SK-N-SH treated with all-trans-retinoic acid at 6 μM for 48 hours (cell line): Measurements from ENCODE around the gene SAXO1.
A peak's percentile ranks its signal among the peaks of the same experiment; 100 is the strongest.

ENCODE experiments used
- ATAC-seq: fragments of 200-7000 bp; cut with Tn5 transposase; 3 replicates; pipeline ENCODE4 v1.9.1; 2020; ENCODE audit warnings: mild to moderate bottlenecking, moderate library complexity
- ARNTL ChIP-seq: fragments of 450-650 bp; formaldehyde crosslinking; IDR thresholded peaks from 2 replicates; pipeline ENCODE4 v1.5.0; 2020; ENCODE audit warnings: low read depth, mild to moderate bottlenecking, moderate library complexity, borderline replicate concordance
- BACH2 ChIP-seq: fragments of 250-450 bp; sonication (Bioruptor Pico); IDR thresholded peaks from 2 replicates; pipeline ENCODE4 v1.9.0; 2021; ENCODE audit warnings: mild to moderate bottlenecking, borderline replicate concordance
- CSDC2 ChIP-seq: fragments of 250-450 bp; sonication (Bioruptor Pico); IDR thresholded peaks from 2 replicates; pipeline ENCODE4 v1.5.0; 2020; ENCODE audit warnings: mild to moderate bottlenecking, moderate library complexity
- ESRRG ChIP-seq: fragments of 250-450 bp; sonication (Bioruptor Pico); IDR thresholded peaks from 2 replicates; pipeline ENCODE4 v1.6.1; 2021; ENCODE audit warnings: mild to moderate bottlenecking
- GLIS3 ChIP-seq: fragments of 250-450 bp; sonication (Bioruptor Pico); IDR thresholded peaks from 2 replicates; pipeline ENCODE4 v1.5.0; 2020; ENCODE audit warnings: mild to moderate bottlenecking, moderate library complexity
- ISL1 ChIP-seq: fragments of 250-450 bp; sonication (Bioruptor Pico); IDR thresholded peaks from 2 replicates; pipeline ENCODE4 v2.1.2; 2022; ENCODE audit warnings: mild to moderate bottlenecking, moderate library complexity
- OSR1 ChIP-seq: fragments of 250-450 bp; sonication (Bioruptor Pico); IDR thresholded peaks from 2 replicates; pipeline ENCODE4 v1.8.0; 2022; ENCODE audit warnings: moderate library complexity, mild to moderate bottlenecking, inconsistent platforms
- PPARA ChIP-seq: fragments of 250-450 bp; sonication (Bioruptor Pico); IDR thresholded peaks from 2 replicates; pipeline ENCODE4 v1.5.0; 2020; ENCODE audit warnings: mild to moderate bottlenecking, borderline replicate concordance
- RARB ChIP-seq: fragments of 250-450 bp; sonication (Bioruptor Pico); IDR thresholded peaks from 2 replicates; pipeline ENCODE4 v1.8.0; 2021; ENCODE audit warnings: mild to moderate bottlenecking, moderate library complexity
- SNAI2 ChIP-seq: fragments of 250-450 bp; sonication (Bioruptor Pico); IDR thresholded peaks from 2 replicates; pipeline ENCODE4 v1.5.0; 2020; ENCODE audit warnings: mild to moderate bottlenecking, moderate library complexity
- TCF4 ChIP-seq: fragments of 250-450 bp; sonication (Bioruptor Pico); IDR thresholded peaks from 2 replicates; pipeline ENCODE4 v1.8.0; 2021; ENCODE audit warnings: mild to moderate bottlenecking, moderate library complexity, borderline replicate concordance
- TOX ChIP-seq: fragments of 250-450 bp; sonication (Bioruptor Pico); IDR thresholded peaks from 2 replicates; pipeline ENCODE4 v1.8.0; 2021; ENCODE audit warnings: mild to moderate bottlenecking, moderate library complexity, borderline replicate concordance
- ZC3H10 ChIP-seq: fragments of 250-450 bp; sonication (Bioruptor Pico); IDR thresholded peaks from 2 replicates; pipeline ENCODE4 v1.5.1; 2021; ENCODE audit warnings: mild to moderate bottlenecking, moderate library complexity
- ZFP3 ChIP-seq: fragments of 250-450 bp; sonication (Bioruptor Pico); IDR thresholded peaks from 2 replicates; pipeline ENCODE4 v1.5.0; 2020; ENCODE audit warnings: mild to moderate bottlenecking, moderate library complexity
- ZFP30 ChIP-seq: fragments of 450-650 bp; formaldehyde crosslinking; IDR thresholded peaks from 2 replicates; pipeline ENCODE4 v1.5.0; 2022; ENCODE audit warnings: mild to moderate bottlenecking, moderate library complexity
- ZNF565 ChIP-seq: fragments of 450-650 bp; formaldehyde crosslinking; conservative IDR thresholded peaks from 2 replicates; pipeline ENCODE4 v1.5.0; 2020; ENCODE audit warnings: low read depth, mild to moderate bottlenecking, moderate library complexity
- ZNF70 ChIP-seq: fragments of 450-650 bp; formaldehyde crosslinking; IDR thresholded peaks from 2 replicates; pipeline ENCODE4 v1.5.0; 2020; ENCODE audit warnings: mild to moderate bottlenecking, moderate library complexity
- ZNF8 ChIP-seq: fragments of 450-650 bp; formaldehyde crosslinking; IDR thresholded peaks from 2 replicates; pipeline ENCODE4 v1.5.0; 2020; ENCODE audit warnings: mild to moderate bottlenecking, moderate library complexity
- TF ChIP-seq, protein P1 (sequence below): fragments of 250-450 bp; sonication (Bioruptor Pico); IDR thresholded peaks from 2 replicates; pipeline ENCODE4 v1.8.0; 2020; ENCODE audit warnings: mild to moderate bottlenecking, moderate library complexity, borderline replicate concordance
- TF ChIP-seq, protein P2 (sequence below): fragments of 250-450 bp; sonication (Bioruptor Pico); IDR thresholded peaks from 2 replicates; pipeline ENCODE4 v1.5.1; 2021; ENCODE audit warnings: mild to moderate bottlenecking, moderate library complexity
- TF ChIP-seq, protein P3 (sequence below): fragments of 250-450 bp; sonication (Bioruptor Pico); IDR thresholded peaks from 2 replicates; pipeline ENCODE4 v1.5.1; 2020; ENCODE audit warnings: low read depth, mild to moderate bottlenecking, moderate library complexity

Gene SAXO1

DNA sequence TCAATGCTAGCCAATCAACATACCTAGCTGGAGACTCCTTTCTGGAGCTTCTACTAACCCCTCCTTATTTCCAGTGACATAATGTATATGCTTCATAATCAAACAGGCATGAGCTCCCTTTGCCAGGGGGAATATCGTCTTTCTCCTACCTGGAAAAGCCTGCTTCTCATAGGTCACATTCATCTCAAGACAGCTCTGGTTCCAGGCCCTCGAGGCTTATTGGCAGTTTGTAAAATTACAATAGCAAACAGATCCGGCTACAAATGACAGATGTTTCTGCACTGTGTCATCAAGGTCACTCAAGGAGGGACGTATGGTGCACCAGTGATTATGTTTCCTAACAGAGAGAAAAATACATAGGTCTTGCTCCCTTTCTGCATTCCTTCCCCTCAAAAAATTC is 140.0 kb downstream of the SAXO1 start:
- no peak for ATAC-seq
- TF ChIP-seq TCF4 (CRISPR knock-in tag): no peak
- TF ChIP-seq, all 23 proteins: peak for 0

DNA sequence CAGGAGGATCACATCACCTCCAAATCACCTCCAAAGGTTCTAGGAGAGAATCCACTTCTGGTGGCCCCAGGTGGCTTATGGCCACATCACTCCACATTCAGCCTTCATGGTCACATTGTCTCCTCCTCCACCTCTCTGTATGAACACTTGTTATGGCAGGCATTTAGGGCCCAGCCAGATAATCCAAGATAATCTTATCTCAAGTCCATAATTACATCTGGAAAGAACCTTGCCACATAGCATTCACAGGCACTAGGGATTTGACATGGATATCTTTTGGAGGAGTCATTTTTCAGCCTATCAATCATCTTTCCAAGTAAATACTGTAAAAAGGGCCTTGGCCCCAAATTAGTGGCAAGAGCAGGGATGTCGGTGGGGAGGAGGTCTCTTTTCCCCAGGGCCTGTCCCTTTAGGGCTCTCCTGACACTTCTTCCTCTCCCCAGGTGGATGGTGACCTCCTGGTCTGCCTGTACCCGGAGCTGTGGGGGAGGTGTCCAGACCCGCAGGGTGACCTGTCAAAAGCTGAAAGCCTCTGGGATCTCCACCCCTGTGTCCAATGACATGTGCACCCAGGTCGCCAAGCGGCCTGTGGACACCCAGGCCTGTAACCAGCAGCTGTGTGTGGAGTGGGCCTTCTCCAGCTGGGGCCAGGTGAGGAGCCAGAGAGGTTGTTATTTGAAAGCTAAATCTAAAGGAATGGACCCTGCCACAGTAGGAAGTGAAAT is 140.9 kb downstream of the SAXO1 start:
- no peak for TF ChIP-seq ISL1
- TF ChIP-seq ARNTL: no peak
- TF ChIP-seq ZNF8: no peak
- TF ChIP-seq GLIS3 (CRISPR knock-in tag): no peak
- TF ChIP-seq ESRRG (CRISPR knock-in tag): no peak
- no peak for TF ChIP-seq SNAI2
- no peak for TF ChIP-seq BACH2 (CRISPR knock-in tag)
- TF ChIP-seq OSR1 (CRISPR knock-in tag): no peak
- TF ChIP-seq, protein P1, sequence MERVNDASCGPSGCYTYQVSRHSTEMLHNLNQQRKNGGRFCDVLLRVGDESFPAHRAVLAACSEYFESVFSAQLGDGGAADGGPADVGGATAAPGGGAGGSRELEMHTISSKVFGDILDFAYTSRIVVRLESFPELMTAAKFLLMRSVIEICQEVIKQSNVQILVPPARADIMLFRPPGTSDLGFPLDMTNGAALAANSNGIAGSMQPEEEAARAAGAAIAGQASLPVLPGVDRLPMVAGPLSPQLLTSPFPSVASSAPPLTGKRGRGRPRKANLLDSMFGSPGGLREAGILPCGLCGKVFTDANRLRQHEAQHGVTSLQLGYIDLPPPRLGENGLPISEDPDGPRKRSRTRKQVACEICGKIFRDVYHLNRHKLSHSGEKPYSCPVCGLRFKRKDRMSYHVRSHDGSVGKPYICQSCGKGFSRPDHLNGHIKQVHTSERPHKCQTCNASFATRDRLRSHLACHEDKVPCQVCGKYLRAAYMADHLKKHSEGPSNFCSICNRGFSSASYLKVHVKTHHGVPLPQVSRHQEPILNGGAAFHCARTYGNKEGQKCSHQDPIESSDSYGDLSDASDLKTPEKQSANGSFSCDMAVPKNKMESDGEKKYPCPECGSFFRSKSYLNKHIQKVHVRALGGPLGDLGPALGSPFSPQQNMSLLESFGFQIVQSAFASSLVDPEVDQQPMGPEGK (CRISPR knock-in tag): no peak
- TF ChIP-seq CSDC2: no peak
- TF ChIP-seq, protein P2, sequence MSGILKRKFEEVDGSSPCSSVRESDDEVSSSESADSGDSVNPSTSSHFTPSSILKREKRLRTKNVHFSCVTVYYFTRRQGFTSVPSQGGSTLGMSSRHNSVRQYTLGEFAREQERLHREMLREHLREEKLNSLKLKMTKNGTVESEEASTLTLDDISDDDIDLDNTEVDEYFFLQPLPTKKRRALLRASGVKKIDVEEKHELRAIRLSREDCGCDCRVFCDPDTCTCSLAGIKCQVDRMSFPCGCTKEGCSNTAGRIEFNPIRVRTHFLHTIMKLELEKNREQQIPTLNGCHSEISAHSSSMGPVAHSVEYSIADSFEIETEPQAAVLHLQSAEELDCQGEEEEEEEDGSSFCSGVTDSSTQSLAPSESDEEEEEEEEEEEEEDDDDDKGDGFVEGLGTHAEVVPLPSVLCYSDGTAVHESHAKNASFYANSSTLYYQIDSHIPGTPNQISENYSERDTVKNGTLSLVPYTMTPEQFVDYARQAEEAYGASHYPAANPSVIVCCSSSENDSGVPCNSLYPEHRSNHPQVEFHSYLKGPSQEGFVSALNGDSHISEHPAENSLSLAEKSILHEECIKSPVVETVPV (CRISPR knock-in tag): no peak
- TF ChIP-seq ZNF565 (CRISPR knock-in tag): no peak
- ATAC-seq: no peak

DNA sequence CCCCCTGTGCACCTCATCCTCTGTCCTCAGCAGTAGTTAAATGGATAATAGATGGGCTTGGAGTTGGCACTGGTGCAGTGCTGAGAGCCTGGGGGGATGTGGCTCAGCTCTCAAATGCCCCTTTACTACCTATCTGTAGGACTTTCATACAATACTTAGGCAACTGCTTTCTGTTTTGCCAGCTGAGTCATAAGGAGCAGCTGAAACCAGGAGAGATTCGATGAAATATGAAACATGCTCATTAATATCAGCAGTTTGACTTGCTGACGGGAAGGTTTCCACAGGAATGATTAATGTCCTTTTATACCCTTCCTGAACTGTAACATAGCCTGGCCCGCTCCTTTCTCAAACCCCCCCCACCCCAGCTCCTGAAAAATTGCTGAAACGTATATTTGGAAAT is 142.6 kb downstream of the SAXO1 start:
- peak; percentile 89 for ATAC-seq
- TF ChIP-seq SNAI2: no peak
- peak; percentile 40; the same call in 1 of the 2 replicates for TF ChIP-seq TOX

DNA sequence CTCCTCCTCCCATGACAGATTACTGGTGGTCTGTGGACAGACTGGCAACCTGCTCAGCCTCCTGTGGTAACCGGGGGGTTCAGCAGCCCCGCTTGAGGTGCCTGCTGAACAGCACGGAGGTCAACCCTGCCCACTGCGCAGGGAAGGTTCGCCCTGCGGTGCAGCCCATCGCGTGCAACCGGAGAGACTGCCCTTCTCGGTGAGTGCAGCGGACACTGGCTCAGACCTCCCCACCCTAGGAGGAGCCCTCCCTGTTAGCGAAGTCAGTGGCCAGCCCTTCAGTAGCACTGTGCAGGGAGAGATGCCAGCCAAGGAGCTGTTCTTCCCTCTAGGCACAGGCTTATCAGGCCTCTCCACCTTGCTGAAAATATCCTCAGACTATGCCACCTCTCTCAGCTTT is 143.5 kb downstream of the SAXO1 start:
- TF ChIP-seq ARNTL: no peak
- no peak for TF ChIP-seq ZFP3 (CRISPR knock-in tag)
- no peak for TF ChIP-seq ZNF70 (CRISPR knock-in tag)
- TF ChIP-seq GLIS3 (CRISPR knock-in tag): no peak
- peak; percentile 7; the same call in 2 of the 3 replicates for ATAC-seq

DNA sequence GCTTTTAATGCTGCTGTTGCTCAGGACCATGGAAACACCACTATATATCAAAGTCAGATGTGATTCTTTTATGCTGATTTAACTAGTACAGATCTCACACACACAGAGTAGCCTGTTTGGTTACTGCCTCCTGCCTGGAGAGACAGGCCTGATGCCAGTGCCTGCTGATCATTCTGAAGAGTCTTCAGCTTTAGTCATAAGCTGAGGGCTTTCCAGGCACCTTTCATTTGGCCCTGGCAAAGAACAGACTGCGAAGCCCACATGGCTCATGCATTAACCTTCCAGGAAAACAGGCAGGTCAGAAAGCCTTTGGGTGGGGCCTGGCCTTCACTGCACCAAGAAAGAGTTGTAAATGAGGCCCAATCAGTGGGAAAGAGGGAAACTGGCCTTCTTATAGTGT is 144.7 kb downstream of the SAXO1 start:
- no peak for TF ChIP-seq ZFP30 (CRISPR knock-in tag)
- TF ChIP-seq, protein P2 (CRISPR knock-in tag): no peak
- no peak for TF ChIP-seq TCF4 (CRISPR knock-in tag)
- no peak for TF ChIP-seq RARB (CRISPR knock-in tag)
- no peak for TF ChIP-seq ZC3H10 (CRISPR knock-in tag)
- TF ChIP-seq CSDC2: no peak
- no peak for TF ChIP-seq PPARA (CRISPR knock-in tag)
- no peak for TF ChIP-seq ESRRG (CRISPR knock-in tag)
- TF ChIP-seq ARNTL: no peak
- TF ChIP-seq, protein P3, sequence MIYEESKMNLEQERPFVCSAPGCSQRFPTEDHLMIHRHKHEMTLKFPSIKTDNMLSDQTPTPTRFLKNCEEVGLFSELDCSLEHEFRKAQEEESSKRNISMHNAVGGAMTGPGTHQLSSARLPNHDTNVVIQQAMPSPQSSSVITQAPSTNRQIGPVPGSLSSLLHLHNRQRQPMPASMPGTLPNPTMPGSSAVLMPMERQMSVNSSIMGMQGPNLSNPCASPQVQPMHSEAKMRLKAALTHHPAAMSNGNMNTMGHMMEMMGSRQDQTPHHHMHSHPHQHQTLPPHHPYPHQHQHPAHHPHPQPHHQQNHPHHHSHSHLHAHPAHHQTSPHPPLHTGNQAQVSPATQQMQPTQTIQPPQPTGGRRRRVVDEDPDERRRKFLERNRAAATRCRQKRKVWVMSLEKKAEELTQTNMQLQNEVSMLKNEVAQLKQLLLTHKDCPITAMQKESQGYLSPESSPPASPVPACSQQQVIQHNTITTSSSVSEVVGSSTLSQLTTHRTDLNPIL: no peak
- TF ChIP-seq ZFP3 (CRISPR knock-in tag): no peak
- TF ChIP-seq ISL1: no peak
- ATAC-seq: peak; percentile 74
